Fibroblast of villous mesenchyme (primary cell): ENCODE results near the gene YTHDC2. TPM values are rescaled to one million over a fixed set of nuclear protein-coding genes. Genes with fewer than 3 reads are reported as not detected.

Source experiments
- DNase-seq: peaks from one replicate; pipeline ENCODE4 v3.0.0-alpha.2; 2010; ENCODE audit warnings: low read depth
- H3K4me3 ChIP-seq: 2 replicates; pipeline ENCODE4 v1.5.1; 2011; ENCODE audit warnings: low read depth, mild to moderate bottlenecking, low read length
- CTCF ChIP-seq: IDR thresholded peaks from 2 replicates; pipeline ENCODE4 v1.5.1; 2012; ENCODE audit warnings: low read depth, mild to moderate bottlenecking, low read length; ENCODE audit not compliant: insufficient read depth
- total RNA-seq: library from RNA; depleted of rRNA; stranded (reverse); fragments of >200 nt; gene quantifications from 2 replicates; pipeline ENCODE4 v1.2.3, GENCODE V29; 2012

YTHDC2 gene
- total RNA-seq, 1 donor: 31.1 TPM

GRCh38 chr5:113503146-113503545, 10.3 kb upstream of the YTHDC2 start:
- H3K4me3 ChIP-seq: no peak overlapping the region
- no peak for DNase-seq
- TF ChIP-seq CTCF: no peak

GRCh38 chr5:113505181-113505580, 8.3 kb upstream of the YTHDC2 start:
- no peak overlapping the region for H3K4me3 ChIP-seq
- DNase-seq: peak; percentile 79
- TF ChIP-seq CTCF: no peak

GRCh38 chr5:113507601-113508000, 5.9 kb upstream of the YTHDC2 start:
- TF ChIP-seq CTCF: no peak
- no peak overlapping the region for H3K4me3 ChIP-seq
- no peak for DNase-seq

GRCh38 chr5:113508756-113509155, 4.7 kb upstream of the YTHDC2 start:
- DNase-seq: no peak
- TF ChIP-seq CTCF: no peak
- H3K4me3 ChIP-seq: no peak overlapping the region

GRCh38 chr5:113510836-113511451, 2.5 kb upstream of the YTHDC2 start:
- no peak overlapping the region for H3K4me3 ChIP-seq
- peak; percentile 52 for TF ChIP-seq CTCF
- peak; percentile 66 for DNase-seq

GRCh38 chr5:113512341-113512740, 1.2 kb upstream of the YTHDC2 start:
- no peak overlapping the region for H3K4me3 ChIP-seq
- DNase-seq: no peak
- no peak for TF ChIP-seq CTCF

GRCh38 chr5:113514289-113514635, 768 bp downstream of the YTHDC2 start:
- DNase-seq: no peak
- TF ChIP-seq CTCF: no peak
- peak overlapping the region; percentile 79 for H3K4me3 ChIP-seq
